T-cell (primary cell): ENCODE results near the gene PDE4A. TPM values are rescaled to one million over a fixed set of nuclear protein-coding genes. Genes with fewer than 3 reads are reported as not detected.

ENCODE experiments used
- ATAC-seq, 4 experiments: fragments of 200-7000 bp in 3 of 4; fragments of 150-1000 bp in 1 of 4; cut with Tn5 transposase; replicated peaks in 1 of 4; 1 replicate in 3 of 4; 2 replicates in 1 of 4; pipeline ENCODE4 v1.10.0; 2021; ENCODE audit warnings: moderate library complexity in 3 of 4, mild to moderate bottlenecking in 2 of 4, moderate number of reproducible peaks in 1 of 4
- CTCF ChIA-PET, 2 donors: fragments of 300-600 bp; sonication (Branson Sonifier 250); formaldehyde crosslinking; loops; one replicate each; lab custom pipeline; 2022; ENCODE audit warnings: antibody characterized with exemption in 2 of 2; lab: Charles Lee
- POLR2A ChIA-PET, 2 donors: fragments of 300-600 bp; sonication (Branson Sonifier 250); formaldehyde crosslinking; loops; one replicate each; lab custom pipeline; 2022; ENCODE audit warnings: antibody characterized with exemption in 2 of 2; lab: Charles Lee
- DNase-seq, 35 experiments: peaks; one replicate each; pipeline versions ENCODE4 v3.0.0 to v3.0.0-alpha.2; 2013 to 2023
- H3K27ac ChIP-seq: one replicate; pipeline ENCODE4 v1.5.1; 2013; ENCODE audit warnings: low read length
- H3K27me3 ChIP-seq, 2 experiments: replicated peaks in 1 of 2; 1 replicate in 1 of 2; 2 replicates in 1 of 2; pipeline versions ENCODE4 v1.6.1 to v1.7.0; 2013; ENCODE audit warnings: low read length in 1 of 2, mixed read lengths in 1 of 2; ENCODE audit not compliant: control insufficient read depth in 2 of 2, insufficient read depth in 2 of 2; ENCODE audit errors: extremely low read depth in 1 of 2
- H3K36me3 ChIP-seq, 2 donors: 1 replicate in 1 of 2; 2 replicates in 1 of 2; pipeline versions ENCODE4 v1.6.1 to v1.7.0; 2013; ENCODE audit warnings: low read length in 1 of 2; ENCODE audit not compliant: control insufficient read depth in 2 of 2, insufficient read depth in 1 of 2; ENCODE audit errors: extremely low read depth in 1 of 2
- H3K4me1 ChIP-seq, 2 experiments: 1 replicate in 1 of 2; 2 replicates in 1 of 2; pipeline versions ENCODE4 v1.6.1 to v1.7.0; 2013; ENCODE audit warnings: low read length in 2 of 2, mixed read lengths in 1 of 2; ENCODE audit not compliant: insufficient read depth in 2 of 2, control insufficient read depth in 1 of 2; ENCODE audit errors: extremely low read depth in 1 of 2
- H3K4me3 ChIP-seq, 2 donors: 1 replicate in 1 of 2; 2 replicates in 1 of 2; pipeline versions ENCODE4 v1.5.1 to v1.7.0; 2013; ENCODE audit warnings: mild to moderate bottlenecking in 2 of 2, low read length in 1 of 2, moderate library complexity in 1 of 2; ENCODE audit not compliant: control insufficient read depth in 1 of 2; ENCODE audit errors: extremely low read depth in 1 of 2
- H3K9me3 ChIP-seq: 2 replicates; pipeline ENCODE4 v1.7.0; 2013
- H3K27ac Mint-ChIP-seq, 2 donors: one replicate each; pipeline ENCODE4 v1.8.0; 2020 to 2021; ENCODE audit warnings: mild to moderate bottlenecking in 2 of 2, mixed read lengths in 2 of 2
- H3K27me3 Mint-ChIP-seq, 2 donors: one replicate each; pipeline ENCODE4 v1.8.0; 2021 to 2022; ENCODE audit warnings: mixed read lengths in 2 of 2
- H3K36me3 Mint-ChIP-seq: one replicate; pipeline ENCODE4 v1.8.0; 2021; ENCODE audit warnings: mixed read lengths
- H3K4me1 Mint-ChIP-seq, 3 donors: one replicate each; pipeline ENCODE4 v1.8.0; 2020 to 2022; ENCODE audit warnings: mixed read lengths in 3 of 3, mild to moderate bottlenecking in 1 of 3
- H3K4me3 Mint-ChIP-seq, 3 donors: one replicate each; pipeline ENCODE4 v1.8.0; 2020 to 2022; ENCODE audit warnings: mild to moderate bottlenecking in 3 of 3, mixed read lengths in 3 of 3, moderate library complexity in 3 of 3
- H3K9me3 Mint-ChIP-seq, 3 donors: one replicate each; pipeline ENCODE4 v1.8.0; 2020 to 2022; ENCODE audit warnings: mixed read lengths in 3 of 3
- WGBS: methylation state at CpG from one replicate; pipeline ENCODE4 v1.1.5; 2013; ENCODE audit warnings: missing lambda C conversion rate; ENCODE audit not compliant: insufficient coverage; 5-methylcytosine and 5-hydroxymethylcytosine counted together
- total RNA-seq, 35 experiments: library from RNA in 6 of 35; stranded (reverse) in 6 of 35; fragments of 120-200 nt in 1 of 35; gene quantifications; one replicate each; pipeline versions ENCODE4 v1.2.1 to v1.2.4 and lab custom pipeline; 2013 to 2026

Gene PDE4A
- total RNA-seq, 5 donors from 2014 or later (not counting 1 experiment from before 2014, with no cell fraction given): 2.2 to 13.3 (median 6.2) TPM

DNA sequence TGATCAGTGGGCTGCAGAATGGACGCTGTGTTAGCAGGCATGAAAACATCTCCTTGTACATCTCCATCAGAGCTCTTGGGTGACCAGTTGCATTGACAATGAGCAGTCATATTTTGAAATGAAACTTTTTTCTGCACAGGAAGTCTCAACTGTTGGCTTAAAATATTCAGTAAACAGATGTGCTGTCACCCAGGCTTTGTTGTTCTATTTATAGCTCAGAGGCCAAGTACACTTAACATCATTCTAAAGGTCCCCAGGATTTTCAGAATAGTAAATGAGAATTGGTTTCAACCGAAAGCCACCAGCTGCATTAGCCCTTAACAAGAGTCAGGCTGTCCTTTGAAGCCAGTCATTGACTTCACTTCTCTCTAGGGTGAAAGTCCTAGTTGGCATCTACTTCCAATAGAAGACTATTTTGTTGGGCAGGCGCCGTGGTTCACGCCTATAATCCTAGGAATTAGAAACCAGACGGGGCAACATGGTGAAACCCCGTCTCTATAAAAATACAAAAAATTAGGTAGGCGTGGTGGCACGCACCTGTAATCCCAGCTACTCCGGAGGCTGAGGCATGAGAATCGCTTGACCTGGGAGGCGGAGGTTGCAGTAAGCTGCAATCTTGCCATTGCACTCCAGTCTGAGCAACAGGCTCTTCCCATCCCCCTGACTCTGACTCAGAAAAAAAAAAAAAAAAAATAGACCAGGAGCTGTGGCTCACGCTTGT is 7.9 kb upstream of the PDE4A start:
- Histone ChIP-seq H3K4me1 (peaks cover 19 to 75% of the 10 kb centered on the region in 2 experiments), H3K9me3 (no peaks in the 10 kb centered on the region), H3K27ac (peak overlapping the region; percentile 77), H3K36me3 (no peaks in the 10 kb centered on the region), H3K4me3 (no peak overlapping the region), H3K27me3 (peaks cover 0 to 17% of the 10 kb centered on the region in 2 experiments)
- Mint-ChIP-seq H3K4me1 (peaks cover 48 to 64% (median 59%) of the 10 kb centered on the region in 3 donors), H3K4me3 (peak overlapping the region in 2 of 3 donors; percentile 8 to 41), H3K27ac (peak overlapping the region; percentile 77 to 80), H3K36me3 (no peaks in the 10 kb centered on the region), H3K9me3 (no peaks in the 10 kb centered on the region), H3K27me3 (peaks cover 4 to 8% of the 10 kb centered on the region in 2 donors)
- peak in 3 of 4 experiments; percentile 12 to 27 (median 27) for ATAC-seq
- ChIA-PET POLR2A (interaction anchor here (0.6 to 2.0 kb wide), 4 partner anchors 9 to 312 kb away, joined by 3 to 6 read pairs (median 4); partner anchors contain the start of gene CDC37 (in 1 of the 2)), CTCF (interaction anchor here (0.6 to 1.4 kb wide), 10 partner anchors 9 to 1872 kb away, joined by 3 to 9 read pairs (median 3); partner anchors contain the start of genes CDC37 (in 1 of the 2) and ICAM1 (in 1 of the 2))
- peak in 2 of 35 experiments; percentile 21 to 69 for DNase-seq
- 39% methylated on average over 10 of the region's 13 CpGs for WGBS

DNA sequence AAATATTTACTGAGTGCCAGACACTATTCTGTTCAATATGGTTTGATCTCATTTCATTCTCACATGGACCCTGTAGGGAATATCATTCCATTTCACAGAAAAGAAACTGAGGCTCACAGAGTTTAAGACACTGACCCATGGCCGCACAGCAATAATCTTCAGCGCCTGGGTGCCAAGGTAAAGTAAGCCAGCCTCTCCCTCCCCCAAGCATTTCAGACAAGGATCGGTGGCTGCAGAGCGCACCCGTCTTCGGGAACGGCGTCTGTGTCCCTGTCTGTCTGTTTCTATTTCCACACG is 4.3 kb upstream of the PDE4A start:
- no peaks in the 10 kb centered on the region for H3K36me3 ChIP-seq
- ATAC-seq: no peak
- ChIA-PET CTCF (interaction anchor here (0.6 to 3.2 kb wide), 9 partner anchors 9 to 145 kb away, joined by 3 to 27 read pairs (median 5); partner anchors contain the start of genes CDC37 (in 1 of the 2), ICAM1 (in 1 of the 2) and TYK2 (in 1 of the 2)), POLR2A (no interaction called here)
- Mint-ChIP-seq H3K4me1 (peaks cover 38 to 60% (median 54%) of the 10 kb centered on the region in 3 donors), H3K36me3 (no peaks in the 10 kb centered on the region), H3K27ac (no peak overlapping the region), H3K27me3 (peaks cover 23 to 32% of the 10 kb centered on the region in 2 donors), H3K4me3 (peak overlapping the region; percentile 59 to 74 (median 61)), H3K9me3 (no peaks in the 10 kb centered on the region)
- 29% methylated on average over 9 of the region's 9 CpGs for WGBS
- H3K4me1 ChIP-seq: peaks cover 18 to 79% of the 10 kb centered on the region in 2 experiments
- peak overlapping the region; percentile 60 to 64 for H3K4me3 ChIP-seq
- H3K9me3 ChIP-seq: no peaks in the 10 kb centered on the region
- peak overlapping the region; percentile 79 for H3K27ac ChIP-seq
- no peak for DNase-seq
- peaks cover 8 to 50% of the 10 kb centered on the region in 2 experiments for H3K27me3 ChIP-seq

DNA sequence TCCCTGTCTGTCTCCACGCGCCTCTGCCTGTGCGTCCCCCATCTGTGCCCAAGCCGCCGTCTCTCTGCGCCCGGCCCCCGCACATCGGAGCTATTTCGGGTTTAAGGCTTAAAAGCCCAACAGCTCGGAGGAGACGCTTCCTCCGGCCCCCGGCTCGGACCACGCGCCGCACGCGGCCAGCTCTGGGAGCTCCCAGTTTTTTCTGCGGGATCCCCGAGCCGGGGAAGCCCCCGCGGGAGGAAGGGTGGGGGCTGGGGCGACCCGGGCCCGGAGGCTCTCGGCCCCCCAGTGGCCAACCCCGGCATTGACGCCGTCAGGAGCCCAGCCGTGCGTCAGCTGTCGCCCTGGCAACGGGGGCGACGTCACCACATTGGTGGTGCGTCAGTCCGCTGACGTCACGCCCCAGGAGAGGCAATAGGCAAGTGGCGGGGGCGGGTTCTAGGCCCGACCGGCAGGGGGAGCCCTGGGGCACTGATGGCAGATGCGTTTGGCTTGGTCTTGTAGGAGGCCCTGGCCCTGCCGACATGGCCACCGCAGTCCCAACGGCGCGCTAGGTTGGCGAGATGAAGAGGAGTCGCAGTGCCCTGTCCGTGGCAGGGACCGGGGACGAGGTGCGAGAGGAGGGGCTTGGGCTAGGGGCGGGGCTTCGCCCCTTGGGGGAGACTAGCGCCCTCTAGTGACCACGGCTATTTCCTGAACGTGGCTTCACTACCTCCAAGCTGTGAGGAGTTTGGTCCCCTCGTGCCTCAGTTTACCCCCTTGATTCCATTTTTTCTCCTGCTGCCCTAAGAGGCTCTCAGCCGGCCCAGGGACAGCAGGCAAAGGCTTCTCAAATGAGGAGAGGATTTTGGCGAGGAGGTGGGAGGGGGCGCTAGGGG is 3.7 kb upstream of the PDE4A start:
- H3K27ac ChIP-seq: peak overlapping the region; percentile 79
- H3K9me3 ChIP-seq: no peaks in the 10 kb centered on the region
- peaks cover 8 to 56% of the 10 kb centered on the region in 2 experiments for H3K27me3 ChIP-seq
- Mint-ChIP-seq H3K27ac (peak overlapping the region; percentile 66), H3K4me1 (peaks cover 44 to 60% (median 55%) of the 10 kb centered on the region in 3 donors), H3K27me3 (peaks cover 29 to 38% of the 10 kb centered on the region in 2 donors), H3K36me3 (no peaks in the 10 kb centered on the region), H3K9me3 (no peaks in the 10 kb centered on the region), H3K4me3 (peak overlapping the region; percentile 59 to 74 (median 61))
- H3K4me3 ChIP-seq: peak overlapping the region; percentile 60 to 64
- CTCF ChIA-PET: interaction anchor here (0.6 to 3.2 kb wide), 10 partner anchors 9 to 145 kb away, joined by 3 to 27 read pairs (median 5); partner anchors contain the start of genes CDC37 (in 1 of the 2), ICAM1 (in 1 of the 2) and TYK2 (in 1 of the 2)
- 2% methylated on average over 55 of the region's 67 CpGs for WGBS
- ATAC-seq (peak; percentile 65 to 78 (median 74)), DNase-seq (peak; percentile 71 to 100 (median 97))
- H3K4me1 ChIP-seq: peaks cover 18 to 79% of the 10 kb centered on the region in 2 experiments
- no peaks in the 10 kb centered on the region for H3K36me3 ChIP-seq
- POLR2A ChIA-PET: interaction anchor here in 1 of 2 donors (0.6 kb wide), 1 partner anchor 143 kb away, joined by 4 read pairs; no protein-coding TSS in a partner anchor

GRCh38 chr19:10417541-10418234 is 2.6 kb upstream of the PDE4A start:
- Histone ChIP-seq H3K9me3 (no peaks in the 10 kb centered on the region), H3K4me1 (peaks cover 13 to 73% of the 10 kb centered on the region in 2 experiments), H3K27ac (no peak overlapping the region), H3K27me3 (peaks cover 8 to 67% of the 10 kb centered on the region in 2 experiments), H3K4me3 (no peak overlapping the region), H3K36me3 (no peaks in the 10 kb centered on the region)
- H3K27ac Mint-ChIP-seq: no peak overlapping the region
- CTCF ChIA-PET: interaction anchor here in 1 of 2 donors (0.6 to 3.2 kb wide), 6 partner anchors 10 to 146 kb away, joined by 3 to 27 read pairs (median 7); partner anchors contain the start of gene CDC37
- no peak for DNase-seq
- POLR2A ChIA-PET: no interaction called here
- H3K4me1 Mint-ChIP-seq: peaks cover 43 to 58% (median 53%) of the 10 kb centered on the region in 3 donors
- no peaks in the 10 kb centered on the region for H3K36me3 Mint-ChIP-seq
- ATAC-seq: no peak
- H3K4me3 Mint-ChIP-seq: peak overlapping the region in 1 of 3 donors; percentile 72
- WGBS: 21% methylated on average over 15 of the region's 30 CpGs
- peaks cover 39 to 46% of the 10 kb centered on the region in 2 donors for H3K27me3 Mint-ChIP-seq
- no peaks in the 10 kb centered on the region for H3K9me3 Mint-ChIP-seq

GRCh38 chr19:10418235-10418484 is 2.2 kb upstream of the PDE4A start:
- H3K27me3 ChIP-seq: peaks cover 8 to 71% of the 10 kb centered on the region in 2 experiments
- no peaks in the 10 kb centered on the region for H3K9me3 Mint-ChIP-seq
- peaks cover 39 to 46% of the 10 kb centered on the region in 2 donors for H3K27me3 Mint-ChIP-seq
- no peaks in the 10 kb centered on the region for H3K36me3 ChIP-seq
- H3K27ac ChIP-seq: no peak overlapping the region
- H3K36me3 Mint-ChIP-seq: no peaks in the 10 kb centered on the region
- peak overlapping the region in 2 of 3 donors; percentile 2 to 72 for H3K4me3 Mint-ChIP-seq
- H3K4me1 Mint-ChIP-seq: peaks cover 42 to 56% (median 52%) of the 10 kb centered on the region in 3 donors
- no peaks in the 10 kb centered on the region for H3K9me3 ChIP-seq
- DNase-seq (no peak), ATAC-seq (no peak)
- H3K4me1 ChIP-seq: peaks cover 12 to 69% of the 10 kb centered on the region in 2 experiments
- no peak overlapping the region for H3K4me3 ChIP-seq
- H3K27ac Mint-ChIP-seq: no peak overlapping the region
- CTCF ChIA-PET: interaction anchor here in 1 of 2 donors (0.6 to 1.9 kb wide), 5 partner anchors 10 to 146 kb away, joined by 3 to 11 read pairs (median 4); partner anchors contain the start of gene CDC37
- POLR2A ChIA-PET: no interaction called here
- 5% methylated on average over 3 of the region's 3 CpGs for WGBS
